GM20000 (cell line): ENCODE results near the gene IGLL5.

Source experiments
- DNase-seq: peaks from one replicate; pipeline ENCODE4 v3.0.0; 2012; ENCODE audit warnings: low spot score
- TF ChIP-seq, protein P1 (sequence below): IDR thresholded peaks from 2 replicates; pipeline ENCODE4 v1.5.1; 2012; ENCODE audit warnings: mild to moderate bottlenecking, control low read depth; ENCODE audit errors: extremely low read depth, missing control alignments

The IGLL5 gene

DNA sequence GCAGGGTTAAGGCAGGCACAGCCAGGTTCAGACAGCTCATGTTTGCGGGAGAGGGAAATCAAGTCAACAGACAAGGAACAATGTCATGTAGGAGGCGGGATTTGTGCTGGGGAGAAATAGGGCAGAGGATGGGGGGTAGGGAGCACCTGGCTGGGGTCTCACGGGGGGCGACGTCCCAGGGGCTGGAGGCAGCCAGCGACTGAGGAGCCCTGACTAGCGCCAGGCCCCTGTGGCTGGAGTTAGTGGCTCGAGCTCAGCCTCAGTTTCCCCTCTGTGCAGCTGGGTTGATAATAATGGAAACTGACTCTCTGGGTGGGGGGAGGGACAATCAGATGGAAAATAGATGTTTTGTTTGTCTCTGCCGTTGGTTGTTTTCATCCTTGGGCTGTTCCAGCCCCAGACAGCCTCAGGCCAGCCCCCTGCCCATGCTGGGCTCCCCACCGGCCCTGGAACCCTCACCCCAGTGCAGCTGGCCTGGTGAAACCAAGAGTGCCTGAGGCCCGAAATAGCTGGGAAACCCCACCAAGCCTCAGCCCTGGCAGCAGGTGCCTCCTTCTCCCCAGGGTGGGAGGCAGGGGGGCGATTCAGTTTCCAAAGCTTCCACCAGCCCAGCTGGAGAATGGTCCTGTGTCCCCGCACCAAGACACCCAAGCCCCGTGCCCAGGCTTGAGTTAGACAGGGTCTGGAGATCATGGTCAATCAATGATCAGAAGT lies 44.1 kb downstream of the IGLL5 start:
- TF ChIP-seq, protein P1, sequence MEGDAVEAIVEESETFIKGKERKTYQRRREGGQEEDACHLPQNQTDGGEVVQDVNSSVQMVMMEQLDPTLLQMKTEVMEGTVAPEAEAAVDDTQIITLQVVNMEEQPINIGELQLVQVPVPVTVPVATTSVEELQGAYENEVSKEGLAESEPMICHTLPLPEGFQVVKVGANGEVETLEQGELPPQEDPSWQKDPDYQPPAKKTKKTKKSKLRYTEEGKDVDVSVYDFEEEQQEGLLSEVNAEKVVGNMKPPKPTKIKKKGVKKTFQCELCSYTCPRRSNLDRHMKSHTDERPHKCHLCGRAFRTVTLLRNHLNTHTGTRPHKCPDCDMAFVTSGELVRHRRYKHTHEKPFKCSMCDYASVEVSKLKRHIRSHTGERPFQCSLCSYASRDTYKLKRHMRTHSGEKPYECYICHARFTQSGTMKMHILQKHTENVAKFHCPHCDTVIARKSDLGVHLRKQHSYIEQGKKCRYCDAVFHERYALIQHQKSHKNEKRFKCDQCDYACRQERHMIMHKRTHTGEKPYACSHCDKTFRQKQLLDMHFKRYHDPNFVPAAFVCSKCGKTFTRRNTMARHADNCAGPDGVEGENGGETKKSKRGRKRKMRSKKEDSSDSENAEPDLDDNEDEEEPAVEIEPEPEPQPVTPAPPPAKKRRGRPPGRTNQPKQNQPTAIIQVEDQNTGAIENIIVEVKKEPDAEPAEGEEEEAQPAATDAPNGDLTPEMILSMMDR = no peak
- no peak for DNase-seq

GRCh38 chr22:22932512-22932941 lies 44.9 kb downstream of the IGLL5 start:
- TF ChIP-seq, protein P1 = no peak
- DNase-seq = no peak

DNA sequence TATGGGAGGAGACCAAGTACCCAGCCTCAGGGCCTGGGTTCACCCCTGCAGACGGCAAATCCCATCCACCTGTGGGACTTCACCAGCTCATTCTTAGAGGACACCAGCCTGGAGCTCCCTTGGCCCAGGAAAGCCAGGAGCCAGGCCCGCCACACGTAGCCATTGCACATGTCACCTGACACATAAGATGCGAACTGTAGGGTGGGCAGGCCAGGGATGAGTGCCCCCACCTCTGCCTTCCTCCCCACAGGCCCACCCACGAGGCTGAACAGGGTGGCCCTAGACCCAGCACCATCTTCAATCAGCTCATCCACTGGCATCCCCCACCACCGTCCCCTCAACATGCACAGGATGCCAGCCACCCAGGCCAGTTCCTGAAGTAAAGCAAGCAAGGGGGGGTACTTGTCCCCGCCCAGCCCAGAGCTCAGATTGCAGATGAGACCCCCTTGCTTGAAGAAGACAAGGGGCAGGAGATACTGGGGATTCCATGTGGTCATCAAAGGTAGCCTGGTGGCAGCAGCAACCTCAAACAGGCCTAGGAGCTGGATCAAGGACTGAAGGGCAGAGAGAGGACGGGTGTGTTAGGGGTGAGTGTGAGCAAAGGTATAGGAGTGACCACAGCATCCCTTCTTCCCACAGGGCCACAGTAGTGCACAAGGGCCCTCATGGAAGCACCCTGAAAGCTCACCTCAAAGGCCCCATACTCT lies 45.6 kb downstream of the IGLL5 start:
- TF ChIP-seq, protein P1 = no peak
- DNase-seq = no peak

- no peak for DNase-seq
- TF ChIP-seq, protein P1 = no peak
Observed at GRCh38 chr22:22933807-22934542, 46.4 kb downstream of the IGLL5 start.

- TF ChIP-seq, protein P1 = no peak
- DNase-seq = no peak
Observed at GRCh38 chr22:22934543-22935055, 47.0 kb downstream of the IGLL5 start.

DNA sequence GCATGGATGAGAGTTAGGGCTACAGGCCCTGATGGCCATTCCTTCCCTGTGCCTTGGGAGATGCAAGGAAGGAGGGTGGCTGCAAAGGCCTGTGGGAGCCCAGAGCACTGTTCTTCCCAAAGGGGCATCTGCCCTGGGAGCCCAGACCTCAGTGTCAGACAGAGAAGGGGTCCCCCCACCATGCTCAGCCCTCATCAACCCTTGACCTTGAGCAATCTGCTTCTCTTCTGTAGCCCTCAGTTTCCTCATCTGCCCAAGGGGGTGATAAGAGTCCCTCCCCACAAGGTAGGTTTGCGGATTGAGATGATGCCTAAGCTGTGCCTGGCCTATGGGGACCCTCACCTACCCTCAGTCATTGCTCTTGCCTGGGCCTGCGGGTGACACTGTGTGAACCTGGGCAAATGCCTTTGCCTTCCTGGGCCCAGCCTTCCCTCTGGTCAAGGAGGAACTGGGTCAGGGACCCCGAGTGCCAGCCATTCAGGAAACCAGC lies 47.5 kb downstream of the IGLL5 start:
- TF ChIP-seq, protein P1 = no peak
- no peak for DNase-seq
